ENCODE data around the gene SCAMP5. TPM values are rescaled to one million over a fixed set of nuclear protein-coding genes. Genes with fewer than 3 reads are reported as not detected.

The SCAMP5 gene
- total RNA-seq, 1 experiment from 2014 or later = 70.1 TPM

DNA sequence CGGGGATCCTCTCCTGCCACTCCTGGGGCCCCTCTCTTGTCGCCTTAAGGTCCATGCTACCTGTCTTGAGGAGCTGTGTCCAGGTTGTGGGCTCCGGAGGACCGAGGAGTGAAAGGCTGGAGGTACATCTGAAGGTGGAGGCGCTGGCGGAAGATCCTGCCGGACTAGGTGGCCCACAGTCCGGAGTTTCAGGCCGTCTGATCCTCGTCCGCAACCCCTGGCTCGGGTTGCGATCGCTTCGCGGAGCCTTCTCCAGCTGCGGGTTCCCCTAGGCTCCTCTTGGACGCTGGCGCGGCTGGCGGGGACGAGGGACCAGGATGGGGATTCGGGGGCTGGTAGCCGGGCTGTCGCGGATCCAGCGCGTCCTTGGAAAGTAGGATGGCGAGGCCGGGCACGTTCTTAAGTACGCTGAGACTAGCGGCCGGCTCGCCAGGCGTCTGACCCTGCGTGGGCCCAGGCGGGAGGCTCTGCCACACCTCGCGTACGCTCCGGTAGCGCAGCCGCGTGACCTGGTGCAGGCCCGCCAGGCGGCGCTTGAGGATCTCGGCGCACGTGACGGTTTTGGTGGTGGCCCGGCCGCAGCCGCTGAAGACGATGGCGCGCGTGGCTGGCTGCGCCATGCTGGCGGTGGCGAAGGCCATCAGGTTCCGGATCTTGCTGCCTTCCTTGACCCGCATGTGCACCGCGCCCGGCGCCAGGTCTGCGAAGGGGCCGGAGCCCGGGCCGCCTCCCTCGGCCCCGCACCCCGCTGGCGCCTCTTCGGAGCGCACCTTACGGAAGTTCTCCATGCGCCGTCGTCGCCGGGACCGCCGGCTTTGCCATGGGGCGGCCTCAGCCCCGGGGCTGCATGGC, 39.3 kb upstream of the SCAMP5 start (continued):
- TF ChIP-seq CREM (CRISPR knock-in tag; IDR thresholded peaks at IDR 0.05) (peak; percentile 89), GTF2I (CRISPR knock-in tag; conservative IDR thresholded peaks at IDR 0.05) (no peak), ZNF512 (CRISPR knock-in tag; IDR thresholded peaks at IDR 0.05; ENCODE audit: borderline replicate concordance) (peak; percentile 94; the same call in 1 of the 2 replicates), CDX4 (CRISPR knock-in tag; IDR thresholded peaks at IDR 0.05; ENCODE audit: borderline replicate concordance) (no peak), IRF1 (CRISPR knock-in tag; IDR thresholded peaks at IDR 0.05) (peak; percentile 96), ERG (CRISPR knock-in tag; IDR thresholded peaks at IDR 0.05) (0 out of 2 replicates have a peak, but pooled peaks have one; percentile 26), EMX1 (CRISPR knock-in tag; IDR thresholded peaks at IDR 0.05) (no peak), FOXP4 (CRISPR knock-in tag; IDR thresholded peaks at IDR 0.05) (peak; percentile 98), ATF6 (CRISPR knock-in tag; IDR thresholded peaks at IDR 0.05) (peak; percentile 88; the same call in 1 of the 2 replicates)
- TF ChIP-seq, protein P1, sequence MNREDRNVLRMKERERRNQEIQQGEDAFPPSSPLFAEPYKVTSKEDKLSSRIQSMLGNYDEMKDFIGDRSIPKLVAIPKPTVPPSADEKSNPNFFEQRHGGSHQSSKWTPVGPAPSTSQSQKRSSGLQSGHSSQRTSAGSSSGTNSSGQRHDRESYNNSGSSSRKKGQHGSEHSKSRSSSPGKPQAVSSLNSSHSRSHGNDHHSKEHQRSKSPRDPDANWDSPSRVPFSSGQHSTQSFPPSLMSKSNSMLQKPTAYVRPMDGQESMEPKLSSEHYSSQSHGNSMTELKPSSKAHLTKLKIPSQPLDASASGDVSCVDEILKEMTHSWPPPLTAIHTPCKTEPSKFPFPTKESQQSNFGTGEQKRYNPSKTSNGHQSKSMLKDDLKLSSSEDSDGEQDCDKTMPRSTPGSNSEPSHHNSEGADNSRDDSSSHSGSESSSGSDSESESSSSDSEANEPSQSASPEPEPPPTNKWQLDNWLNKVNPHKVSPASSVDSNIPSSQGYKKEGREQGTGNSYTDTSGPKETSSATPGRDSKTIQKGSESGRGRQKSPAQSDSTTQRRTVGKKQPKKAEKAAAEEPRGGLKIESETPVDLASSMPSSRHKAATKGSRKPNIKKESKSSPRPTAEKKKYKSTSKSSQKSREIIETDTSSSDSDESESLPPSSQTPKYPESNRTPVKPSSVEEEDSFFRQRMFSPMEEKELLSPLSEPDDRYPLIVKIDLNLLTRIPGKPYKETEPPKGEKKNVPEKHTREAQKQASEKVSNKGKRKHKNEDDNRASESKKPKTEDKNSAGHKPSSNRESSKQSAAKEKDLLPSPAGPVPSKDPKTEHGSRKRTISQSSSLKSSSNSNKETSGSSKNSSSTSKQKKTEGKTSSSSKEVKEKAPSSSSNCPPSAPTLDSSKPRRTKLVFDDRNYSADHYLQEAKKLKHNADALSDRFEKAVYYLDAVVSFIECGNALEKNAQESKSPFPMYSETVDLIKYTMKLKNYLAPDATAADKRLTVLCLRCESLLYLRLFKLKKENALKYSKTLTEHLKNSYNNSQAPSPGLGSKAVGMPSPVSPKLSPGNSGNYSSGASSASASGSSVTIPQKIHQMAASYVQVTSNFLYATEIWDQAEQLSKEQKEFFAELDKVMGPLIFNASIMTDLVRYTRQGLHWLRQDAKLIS (CRISPR knock-in tag; IDR thresholded peaks at IDR 0.05; ENCODE audit: borderline replicate concordance) = peak; percentile 96; the same call in 1 of the 2 replicates

All from WTC11 (cell line).